Mesenteric fat pad (tissue), 1 donor: Measurements from ENCODE around the gene TPSG1. TPM values are rescaled to one million over a fixed set of nuclear protein-coding genes. Genes with fewer than 3 reads are reported as not detected.
"Not testable (repeated sequence)": the region's sequence is repeated elsewhere in the genome, so short reads cannot be mapped to it uniquely, and the experiment has no call there.

Experiments used
- DNase-seq: peaks from one replicate; pipeline ENCODE4 v3.0.0-alpha.2; 2020; ENCODE audit warnings: low spot score
- long read RNA-seq: library from polyadenylated mRNA; unstranded; transcript quantifications from one replicate; pipeline ENCODE4 v2.0.0, GENCODE V29; 2020
- total RNA-seq: library from RNA; stranded (reverse); fragmentation: NEBNext Ultra II Directional; extraction: Animal tissue kit (Norgen Biotek cat#: 25700); gene quantifications from one replicate; pipeline ENCODE4 v1.2.1, GENCODE V29; 2021
- donor health status: DM: yes; HTN: yes; CAD: no.

TPSG1 gene
- total RNA-seq, result not detected
- long read RNA-seq, result 0 reads

GRCh38 chr16:1225051-1225451 is at the start of gene TPSG1:
TSS of gene TPSG1 (minus strand) at chr16:1225268. CDS start at chr16:1225252, 16 bp downstream.
- DNase-seq, result no peak

GRCh38 chr16:1274767-1275166 is 49.7 kb upstream of the TPSG1 start:
- DNase-seq, result no peak

- no peak for DNase-seq
Measured at GRCh38 chr16:1273816-1274215, 48.7 kb upstream of the TPSG1 start.

GRCh38 chr16:1272453-1273198 is 47.6 kb upstream of the TPSG1 start:
- DNase-seq, result no peak

- not testable (repeated sequence) for DNase-seq
Measured at GRCh38 chr16:1271724-1272413, 46.8 kb upstream of the TPSG1 start.

GRCh38 chr16:1271380-1271723 is 46.3 kb upstream of the TPSG1 start:
- no peak for DNase-seq

GRCh38 chr16:1269418-1269817 is 44.4 kb upstream of the TPSG1 start:
- DNase-seq, result not testable (repeated sequence)

GRCh38 chr16:1265826-1266225 is 40.8 kb upstream of the TPSG1 start:
- no peak for DNase-seq

- DNase-seq, result no peak
Measured at GRCh38 chr16:1265090-1265630, 40.1 kb upstream of the TPSG1 start.

- DNase-seq, result no peak
Measured at GRCh38 chr16:1264345-1265089, 39.4 kb upstream of the TPSG1 start.

GRCh38 chr16:1263591-1264344 is 38.7 kb upstream of the TPSG1 start:
- DNase-seq, result no peak

GRCh38 chr16:1262846-1263221 is 37.8 kb upstream of the TPSG1 start:
- no peak for DNase-seq

- DNase-seq, result no peak
Measured at GRCh38 chr16:1262210-1262845, 37.3 kb upstream of the TPSG1 start.

GRCh38 chr16:1261131-1261892 is 36.2 kb upstream of the TPSG1 start:
- no peak for DNase-seq

- no peak for DNase-seq
Measured at GRCh38 chr16:1260101-1260680, 35.1 kb upstream of the TPSG1 start.

GRCh38 chr16:1259760-1260068 is 34.6 kb upstream of the TPSG1 start:
- DNase-seq, result no peak

GRCh38 chr16:1258906-1259759 is 34.1 kb upstream of the TPSG1 start:
- DNase-seq, result no peak

GRCh38 chr16:1258225-1258600 is 33.1 kb upstream of the TPSG1 start:
- no peak for DNase-seq
